Mesenchymal stem cell (in vitro differentiated cells and primary cell): ENCODE results near the gene FAM221B.

ENCODE experiments used
- DNase-seq: peaks from one replicate; pipeline ENCODE4 v3.0.0-alpha.2; 2013
- H2AFZ ChIP-seq: one replicate; pipeline ENCODE4 v1.6.1; 2013; ENCODE audit warnings: low read depth, mild to moderate bottlenecking, control low read depth, inconsistent platforms, low read length, moderate library complexity
- H2AK5ac ChIP-seq: 2 replicates; pipeline ENCODE4 v1.6.1; 2013; ENCODE audit warnings: low read length, moderate library complexity, mild to moderate bottlenecking, inconsistent platforms; ENCODE audit not compliant: severe bottlenecking
- H2BK120ac ChIP-seq: one replicate; pipeline ENCODE4 v1.6.1; 2013; ENCODE audit warnings: low read depth, mild to moderate bottlenecking, inconsistent platforms, low read length, moderate library complexity
- H2BK12ac ChIP-seq, 2 experiments: one replicate each; pipeline ENCODE4 v1.6.1; 2013; ENCODE audit warnings: inconsistent platforms in 2 of 2, low read length in 2 of 2, mild to moderate bottlenecking in 2 of 2, moderate library complexity in 2 of 2, control low read depth in 1 of 2
- H2BK15ac ChIP-seq: one replicate; pipeline ENCODE4 v1.6.1; 2013; ENCODE audit warnings: mild to moderate bottlenecking, low read depth, inconsistent platforms; ENCODE audit not compliant: poor library complexity, severe bottlenecking
- H2BK5ac ChIP-seq: 2 replicates; pipeline ENCODE4 v1.6.1; 2013; ENCODE audit warnings: low read depth, mild to moderate bottlenecking, low read length, control low read depth, inconsistent platforms; ENCODE audit not compliant: poor library complexity, severe bottlenecking
- H3K14ac ChIP-seq, 2 experiments: one replicate each; pipeline ENCODE4 v1.6.1; 2013; ENCODE audit warnings: inconsistent platforms in 2 of 2, low read length in 2 of 2, control low read depth in 1 of 2, mild to moderate bottlenecking in 1 of 2, moderate library complexity in 1 of 2
- H3K18ac ChIP-seq, 2 experiments: one replicate each; pipeline ENCODE4 v1.6.1; 2013; ENCODE audit warnings: inconsistent platforms in 2 of 2, low read length in 2 of 2, control low read depth in 1 of 2, low read depth in 1 of 2, mild to moderate bottlenecking in 1 of 2
- H3K23ac ChIP-seq, 2 experiments: one replicate each; pipeline ENCODE4 v1.6.1; 2013; ENCODE audit warnings: inconsistent platforms in 2 of 2, low read length in 2 of 2, mild to moderate bottlenecking in 2 of 2, moderate library complexity in 2 of 2, control low read depth in 1 of 2
- H3K27ac ChIP-seq: 2 replicates; pipeline ENCODE4 v1.5.1; 2013; ENCODE audit warnings: mild to moderate bottlenecking, moderate library complexity, low read length, control low read depth, inconsistent platforms; ENCODE audit not compliant: poor library complexity, severe bottlenecking
- H3K27me3 ChIP-seq, 2 experiments: 2 replicates each; pipeline versions ENCODE4 v1.6.1 to v1.7.0; 2013; ENCODE audit warnings: low read length in 2 of 2, mild to moderate bottlenecking in 2 of 2, moderate library complexity in 2 of 2, control low read depth in 1 of 2, inconsistent platforms in 1 of 2; ENCODE audit not compliant: control insufficient read depth in 1 of 2, insufficient read depth in 1 of 2
- H3K36me3 ChIP-seq, 2 experiments: 2 replicates each; pipeline versions ENCODE4 v1.6.1 to v1.7.0; 2013; ENCODE audit warnings: low read length in 2 of 2, control low read depth in 1 of 2, inconsistent platforms in 1 of 2, low read depth in 1 of 2, mild to moderate bottlenecking in 1 of 2; ENCODE audit not compliant: insufficient read depth in 2 of 2, control insufficient read depth in 1 of 2
- H3K4ac ChIP-seq, 2 experiments: one replicate each; pipeline ENCODE4 v1.6.1; 2013; ENCODE audit warnings: inconsistent platforms in 2 of 2, low read length in 2 of 2, mild to moderate bottlenecking in 2 of 2, moderate library complexity in 2 of 2, control low read depth in 1 of 2, low read depth in 1 of 2
- H3K4me1 ChIP-seq: 2 replicates; pipeline ENCODE4 v1.6.1; 2013; ENCODE audit warnings: low read depth, low read length, control low read depth; ENCODE audit not compliant: control insufficient read depth, insufficient read depth
- H3K4me2 ChIP-seq: 2 replicates; pipeline ENCODE4 v1.6.1; 2013; ENCODE audit warnings: low read length, mild to moderate bottlenecking, inconsistent platforms; ENCODE audit not compliant: poor library complexity, severe bottlenecking
- H3K4me3 ChIP-seq, 2 experiments: 2 replicates each; pipeline versions ENCODE4 v1.5.1 to v1.7.0; 2013; ENCODE audit warnings: low read length in 2 of 2, mild to moderate bottlenecking in 2 of 2, control low read depth in 1 of 2, low read depth in 1 of 2; ENCODE audit not compliant: insufficient read depth in 1 of 2
- H3K79me1 ChIP-seq: replicated peaks from 2 replicates; pipeline ENCODE4 v1.6.1; 2013; ENCODE audit warnings: mild to moderate bottlenecking, control low read depth, low read length, inconsistent platforms; ENCODE audit not compliant: poor library complexity, severe bottlenecking
- H3K9ac ChIP-seq: 2 replicates; pipeline ENCODE4 v1.7.0; 2013; ENCODE audit warnings: mild to moderate bottlenecking, low read length, moderate library complexity
- H3K9me3 ChIP-seq: 2 replicates; pipeline ENCODE4 v1.7.0; 2013; ENCODE audit warnings: mild to moderate bottlenecking, low read length; ENCODE audit not compliant: control insufficient read depth
- H4K8ac ChIP-seq: one replicate; pipeline ENCODE4 v1.6.1; 2013; ENCODE audit warnings: inconsistent platforms, mild to moderate bottlenecking, low read length, moderate library complexity
- H4K91ac ChIP-seq: one replicate; pipeline ENCODE4 v1.6.1; 2013; ENCODE audit warnings: mild to moderate bottlenecking, low read length, inconsistent platforms
- WGBS: methylation state at CpG from one replicate; pipeline ENCODE4 v1.1.7; 2013; ENCODE audit warnings: mixed read lengths; 5-methylcytosine and 5-hydroxymethylcytosine counted together

Gene FAM221B

GRCh38 chr9:35795695-35796094, 32.8 kb downstream of the FAM221B start:
- H3K18ac ChIP-seq, result no peak overlapping the region
- DNase-seq, result no peak
- H3K4me3 ChIP-seq, result no peak overlapping the region
- H2BK5ac ChIP-seq, result no peak overlapping the region
- H3K9ac ChIP-seq, result no peak overlapping the region
- H4K8ac ChIP-seq, result no peak overlapping the region
- H3K4me1 ChIP-seq, result peaks cover 30% of the 10 kb centered on the region
- H4K91ac ChIP-seq, result no peak overlapping the region
- no peak overlapping the region for H2AFZ ChIP-seq
- H3K27me3 ChIP-seq, result no peaks in the 10 kb centered on the region
- H2BK15ac ChIP-seq, result no peak overlapping the region
- H2AK5ac ChIP-seq, result no peak overlapping the region
- peaks cover 18 to 19% of the 10 kb centered on the region in 2 experiments for H3K36me3 ChIP-seq
- no peaks in the 10 kb centered on the region for H3K9me3 ChIP-seq
- H2BK120ac ChIP-seq, result no peak overlapping the region
- no peak overlapping the region for H3K4ac ChIP-seq
- no peak overlapping the region for H3K14ac ChIP-seq
- peaks cover 31% of the 10 kb centered on the region for H3K79me1 ChIP-seq
- no peak overlapping the region for H3K27ac ChIP-seq
- no peak overlapping the region for H3K23ac ChIP-seq
- H2BK12ac ChIP-seq, result no peak overlapping the region
- no peak overlapping the region for H3K4me2 ChIP-seq

DNA sequence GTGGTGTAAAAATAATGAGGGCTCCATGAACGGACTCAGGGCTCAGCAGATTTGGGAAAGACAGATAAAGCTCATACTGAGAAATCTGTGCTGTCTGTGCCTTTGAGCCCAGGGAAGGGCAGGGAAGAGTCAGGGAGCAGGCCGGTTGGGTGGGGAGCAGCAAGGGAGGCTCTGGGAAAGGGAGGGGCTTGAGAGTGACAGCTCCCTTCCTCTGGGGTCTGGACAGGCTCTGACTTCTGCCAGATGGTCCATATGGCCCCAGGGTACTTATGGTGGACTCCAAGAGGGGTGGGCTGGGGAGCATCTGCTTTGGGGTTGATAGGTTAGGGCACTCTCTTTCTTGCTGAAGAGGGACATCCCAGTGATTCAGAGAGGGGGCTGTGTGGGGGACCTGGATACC, 35.1 kb downstream of the FAM221B start:
- Histone ChIP-seq H3K79me1 (peaks cover 28% of the 10 kb centered on the region), H3K14ac (no peak overlapping the region), H3K23ac (no peak overlapping the region), H4K8ac (no peak overlapping the region), H3K18ac (no peak overlapping the region), H2AFZ (no peak overlapping the region), H3K9ac (peak overlapping the region; percentile 75), H3K4me2 (peak overlapping the region; percentile 15), H2BK5ac (no peak overlapping the region), H3K27me3 (no peaks in the 10 kb centered on the region), H3K36me3 (peaks cover 0 to 6% of the 10 kb centered on the region in 2 experiments), H3K4ac (no peak overlapping the region), H3K4me3 (peak overlapping the region in 1 of 2 experiments; percentile 77), H4K91ac (no peak overlapping the region), H2BK12ac (no peak overlapping the region), H2BK120ac (no peak overlapping the region), H2BK15ac (no peak overlapping the region), H3K9me3 (no peaks in the 10 kb centered on the region), H3K27ac (no peak overlapping the region), H3K4me1 (peaks cover 29% of the 10 kb centered on the region), H2AK5ac (no peak overlapping the region)
- DNase-seq, result no peak
- 79% methylated on average over 2 of the region's 2 CpGs for WGBS

DNA sequence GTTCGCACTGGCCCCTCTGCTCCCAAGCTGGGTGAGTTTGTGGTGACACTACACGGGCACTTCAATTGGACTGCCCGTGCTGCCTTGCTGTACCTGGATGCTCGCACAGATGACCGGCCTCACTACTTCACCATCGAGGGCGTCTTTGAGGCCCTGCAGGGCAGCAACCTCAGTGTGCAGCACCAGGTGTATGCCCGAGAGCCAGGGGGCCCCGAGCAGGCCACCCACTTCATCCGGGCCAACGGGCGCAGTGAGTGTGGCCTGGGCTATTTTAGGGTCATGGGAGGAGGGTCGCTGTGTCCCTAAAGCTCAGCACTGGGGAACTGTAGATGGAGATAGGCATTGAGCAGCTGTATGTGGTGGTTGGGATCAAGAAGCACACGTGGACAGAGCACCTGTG, 35.7 kb downstream of the FAM221B start:
- Histone ChIP-seq H3K18ac (peak overlapping the region in 1 of 2 experiments; percentile 13), H2BK12ac (no peak overlapping the region), H3K4me2 (no peak overlapping the region), H2BK120ac (no peak overlapping the region), H2BK15ac (no peak overlapping the region), H3K14ac (no peak overlapping the region), H3K27me3 (no peaks in the 10 kb centered on the region), H3K4me1 (peaks cover 29% of the 10 kb centered on the region), H3K4me3 (peak overlapping the region in 1 of 2 experiments; percentile 77), H2AFZ (no peak overlapping the region), H3K79me1 (peaks cover 28% of the 10 kb centered on the region), H3K9me3 (no peaks in the 10 kb centered on the region), H3K36me3 (peaks cover 0 to 6% of the 10 kb centered on the region in 2 experiments), H4K8ac (no peak overlapping the region), H3K4ac (peak overlapping the region in 1 of 2 experiments; percentile 36), H2AK5ac (no peak overlapping the region), H3K23ac (no peak overlapping the region), H3K9ac (peak overlapping the region; percentile 75), H2BK5ac (no peak overlapping the region), H4K91ac (no peak overlapping the region), H3K27ac (no peak overlapping the region)
- no peak for DNase-seq
- 95% methylated on average over 14 of the region's 14 CpGs for WGBS

DNA sequence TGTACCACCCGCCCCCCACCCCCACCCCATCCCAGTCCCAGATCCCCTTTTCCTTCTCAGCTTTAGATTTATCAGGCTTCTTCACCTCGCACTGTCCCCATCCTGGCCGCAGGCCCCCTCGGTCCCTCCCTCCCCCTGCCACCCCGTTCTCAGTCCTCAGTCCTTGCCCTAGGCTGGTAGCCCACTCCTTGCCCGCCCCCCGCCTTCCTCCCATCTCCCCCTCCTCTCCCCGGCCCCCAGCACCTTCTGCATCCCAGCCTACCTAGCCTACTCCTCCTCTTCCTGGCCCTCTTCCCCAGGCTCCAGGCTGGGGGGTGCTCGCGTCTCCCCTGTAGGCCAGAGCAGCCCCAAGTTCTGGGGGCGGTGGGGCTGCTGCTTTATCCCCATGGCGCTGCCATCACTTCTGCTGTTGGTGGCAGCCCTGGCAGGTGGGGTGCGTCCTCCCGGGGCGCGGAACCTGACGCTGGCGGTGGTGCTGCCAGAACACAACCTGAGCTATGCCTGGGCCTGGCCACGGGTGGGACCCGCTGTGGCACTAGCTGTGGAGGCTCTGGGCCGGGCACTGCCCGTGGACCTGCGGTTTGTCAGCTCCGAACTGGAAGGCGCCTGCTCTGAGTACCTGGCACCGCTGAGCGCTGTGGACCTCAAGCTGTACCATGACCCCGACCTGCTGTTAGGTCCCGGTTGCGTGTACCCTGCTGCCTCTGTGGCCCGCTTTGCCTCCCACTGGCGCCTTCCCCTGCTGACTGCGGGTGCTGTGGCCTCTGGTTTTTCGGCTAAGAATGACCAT, 36.3 kb downstream of the FAM221B start:
- H2BK5ac ChIP-seq, result no peak overlapping the region

More for the DNA sequence above, 36.3 kb downstream of the FAM221B start:
- Histone ChIP-seq H3K14ac (no peak overlapping the region), H3K4me2 (peak overlapping the region; percentile 80), H3K9ac (peak overlapping the region; percentile 91), H2AK5ac (no peak overlapping the region), H2BK120ac (no peak overlapping the region), H3K4me3 (peak overlapping the region; percentile 65 to 77), H3K18ac (peak overlapping the region; percentile 93 to 95), H3K4me1 (peaks cover 28% of the 10 kb centered on the region), H3K79me1 (peaks cover 26% of the 10 kb centered on the region), H3K36me3 (peaks cover 0 to 6% of the 10 kb centered on the region in 2 experiments), H4K91ac (peak overlapping the region; percentile 31), H2AFZ (peak overlapping the region; percentile 73), H3K4ac (peak overlapping the region; percentile 17 to 36), H4K8ac (peak overlapping the region; percentile 71), H2BK15ac (no peak overlapping the region), H3K9me3 (no peaks in the 10 kb centered on the region), H3K27ac (no peak overlapping the region), H3K27me3 (no peaks in the 10 kb centered on the region), H2BK12ac (peak overlapping the region in 1 of 2 experiments; percentile 7), H3K23ac (peak overlapping the region in 1 of 2 experiments; percentile 67)
- WGBS, result 84% methylated on average over 32 of the region's 34 CpGs
- no peak for DNase-seq
